Adipose tissue (tissue), 3 donors: ENCODE results near the gene DES. TPM values are rescaled to one million over a fixed set of nuclear protein-coding genes. Genes with fewer than 3 reads are reported as not detected.

Experiments
- H3K27ac ChIP-seq: one replicate; pipeline ENCODE4 v1.5.1; 2013; ENCODE audit warnings: low read depth, low read length
- WGBS, 3 donors: extraction: QIAGEN DNeasy Blood & Tissue Kit; methylation state at CpG; one replicate each; pipeline ENCODE4 v1.1.7; 2013; 5-methylcytosine and 5-hydroxymethylcytosine counted together
- polyA plus RNA-seq, 3 donors: library from polyadenylated mRNA; stranded (reverse); fragments of 200-250 nt; gene quantifications; one replicate each; pipeline ENCODE4 v1.2.3, GENCODE V29; 2013
- donor health status: healthy with polysubstance abuse.
- donor health status: Bipolar disorder and iron deficiency.
- donor health status: healthy.

DES gene
- polyA plus RNA-seq, 3 donors, result 18.9 to 35.8 (median 25.4) TPM

DNA sequence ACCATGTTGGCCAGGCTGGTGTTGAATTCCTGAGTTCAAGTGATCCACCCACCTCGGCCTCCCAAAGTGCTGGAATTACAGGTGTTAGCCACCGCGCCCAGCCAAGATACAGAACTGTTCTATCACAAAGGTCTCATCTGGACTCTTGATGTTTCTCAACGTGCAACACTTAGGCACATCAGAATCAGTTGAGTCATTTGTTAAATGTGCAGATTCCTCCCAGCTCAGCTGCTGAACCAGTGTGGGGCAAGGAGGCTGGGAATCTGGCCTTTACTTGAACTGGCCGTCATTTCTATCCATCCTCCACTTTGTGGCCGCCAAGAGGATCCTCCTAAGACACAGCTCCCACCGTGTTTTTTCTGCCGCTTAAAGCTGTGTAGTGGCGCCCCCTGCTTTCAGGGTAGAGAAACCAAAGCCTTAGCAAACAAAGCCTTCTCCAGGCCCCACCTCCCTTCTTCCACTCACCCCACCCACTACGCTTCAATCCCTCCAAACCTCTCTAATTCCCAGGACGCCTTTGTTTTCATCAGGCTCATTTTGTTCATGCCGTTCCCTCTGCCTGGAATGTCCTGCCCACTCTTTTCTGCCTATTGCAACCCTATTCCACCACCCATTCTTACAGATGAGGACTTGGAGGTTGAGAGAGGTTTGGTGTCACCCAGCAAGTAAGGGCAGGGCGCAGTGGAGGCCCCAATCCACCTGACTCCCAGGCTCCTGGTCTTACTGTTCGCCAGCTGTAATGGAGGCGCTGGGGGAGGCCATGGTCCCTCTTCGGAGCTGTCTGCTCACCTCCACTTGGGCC lies 15.7 kb downstream of the DES start:
- WGBS, 3 donors, result 74 to 78% (median 77%) methylated on average over 16 of the region's 16 CpGs
- no peak overlapping the region for H3K27ac ChIP-seq

DNA sequence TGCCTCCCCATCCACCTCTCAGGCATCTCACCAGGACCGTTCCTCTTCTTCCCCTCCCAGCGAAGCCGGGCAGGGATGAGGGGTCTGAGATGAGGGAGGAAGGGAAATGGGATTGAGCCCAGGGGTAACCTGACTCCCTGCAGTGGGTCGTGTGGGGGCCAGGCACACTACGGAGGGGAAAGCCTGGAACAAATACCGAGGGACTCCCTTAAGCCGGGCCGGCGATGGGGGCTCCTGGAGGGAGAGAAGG lies 16.2 kb downstream of the DES start:
- no peak overlapping the region for H3K27ac ChIP-seq
- WGBS, 3 donors, result 45 to 55% (median 53%) methylated on average over 3 to 9 of the region's 9 CpGs

DNA sequence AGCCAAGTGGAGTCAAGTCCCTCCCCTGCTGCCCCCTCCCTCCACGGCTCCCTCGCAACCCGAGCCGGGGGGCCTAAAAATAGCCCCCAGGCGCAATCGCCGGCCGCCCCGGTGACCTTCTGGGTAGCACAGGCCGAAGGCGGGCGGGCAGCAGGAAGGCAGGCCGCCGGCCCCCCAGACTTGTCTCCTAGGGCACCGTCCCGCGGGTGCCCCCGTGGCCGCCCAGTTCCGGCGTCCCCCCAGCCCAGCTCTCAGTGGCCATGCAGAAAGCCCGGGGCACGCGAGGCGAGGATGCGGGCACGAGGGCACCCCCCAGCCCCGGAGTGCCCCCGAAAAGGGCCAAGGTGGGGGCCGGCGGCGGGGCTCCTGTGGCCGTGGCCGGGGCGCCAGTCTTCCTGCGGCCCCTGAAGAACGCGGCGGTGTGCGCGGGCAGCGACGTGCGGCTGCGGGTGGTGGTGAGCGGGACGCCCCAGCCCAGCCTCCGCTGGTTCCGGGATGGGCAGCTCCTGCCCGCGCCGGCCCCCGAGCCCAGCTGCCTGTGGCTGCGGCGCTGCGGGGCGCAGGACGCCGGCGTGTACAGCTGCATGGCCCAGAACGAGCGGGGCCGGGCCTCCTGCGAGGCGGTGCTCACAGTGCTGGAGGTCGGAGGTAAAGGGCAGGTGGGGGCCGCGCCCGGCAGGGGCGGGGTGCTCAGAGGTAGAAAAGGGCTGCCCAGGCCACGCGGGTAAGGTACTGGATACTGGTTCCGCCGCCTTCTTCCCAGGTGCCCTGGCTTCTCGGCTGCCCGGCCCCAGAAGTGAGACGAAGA lies 16.7 kb downstream of the DES start, which contains the start of gene SPEG:
Gene SPEG, plus strand, starts transcription at position 126 of the 808 bp plus-strand sequence. Its CDS starts 135 bp downstream, at position 261.
- 10 to 13% (median 11%) methylated on average over 49 to 77 of the region's 77 CpGs for WGBS, 3 donors
- no peak within 1 kb of the TSS for H3K27ac ChIP-seq

DNA sequence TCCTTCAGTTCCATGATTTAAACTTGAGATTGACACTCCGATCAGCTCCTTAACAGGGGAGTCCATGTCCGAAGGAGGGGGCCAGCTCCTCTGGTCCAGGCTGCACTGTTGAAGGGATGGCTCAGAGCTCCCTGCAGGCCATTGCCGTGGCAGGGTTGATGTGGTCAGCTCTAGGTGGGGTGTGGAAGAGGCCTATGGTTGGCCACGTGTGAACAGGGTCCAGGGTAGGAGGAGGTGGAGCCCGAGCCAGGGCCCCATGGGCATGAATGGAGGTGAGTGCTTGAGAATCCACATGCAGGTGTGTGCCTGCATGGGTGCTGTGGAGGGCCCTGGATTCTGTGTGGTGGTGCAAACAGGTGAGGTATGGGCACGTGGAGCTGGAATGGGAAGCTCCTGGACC lies 17.5 kb downstream of the DES start:
- WGBS, 3 donors, result 86 to 90% (median 87%) methylated on average over 6 of the region's 6 CpGs
- H3K27ac ChIP-seq, result no peak overlapping the region

DNA sequence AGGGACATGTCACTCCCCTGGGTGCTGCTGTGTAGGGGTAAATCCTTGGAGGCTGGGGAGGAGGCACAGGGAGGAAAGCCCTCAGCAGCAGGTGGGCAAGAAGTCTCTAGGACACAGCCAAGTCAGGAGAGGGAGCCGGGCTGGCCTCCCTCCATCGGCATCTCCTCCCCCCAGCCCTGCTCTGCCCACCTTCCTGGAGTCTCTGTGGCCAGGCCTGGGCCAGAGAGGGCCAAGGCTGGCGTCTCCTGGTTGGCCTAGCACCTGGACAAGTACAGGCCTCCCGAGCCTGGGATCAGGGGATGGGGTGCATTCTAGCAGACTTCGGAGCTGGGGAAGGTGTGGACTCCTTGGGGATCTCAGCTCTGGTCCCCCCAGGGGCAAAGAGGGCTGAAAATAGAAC lies 18.3 kb downstream of the DES start:
- WGBS, 3 donors, result 86 to 89% (median 88%) methylated on average over 5 of the region's 5 CpGs
- no peak overlapping the region for H3K27ac ChIP-seq

DNA sequence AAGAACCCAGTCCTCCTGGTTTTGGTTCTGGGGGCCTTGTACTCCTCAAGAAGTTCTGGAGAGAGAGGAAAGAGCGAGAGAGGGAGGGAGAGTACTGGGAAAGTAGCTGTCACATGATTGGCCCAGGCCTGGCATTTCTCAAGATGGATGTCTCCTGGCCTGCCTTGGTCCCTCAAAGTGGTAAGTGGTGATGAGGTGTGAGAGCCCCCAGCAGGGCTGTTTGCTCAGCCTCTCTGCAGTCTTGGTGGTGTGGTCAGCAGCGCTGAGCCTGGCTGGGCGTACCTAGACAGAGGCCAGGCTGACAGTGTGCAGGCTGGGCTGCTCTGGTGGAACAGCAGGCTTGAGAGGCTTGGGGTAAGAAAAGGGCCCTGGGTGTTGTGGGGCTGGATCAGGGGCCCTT lies 19.0 kb downstream of the DES start:
- 83 to 89% (median 84%) methylated on average over 3 of the region's 3 CpGs for WGBS, 3 donors
- H3K27ac ChIP-seq, result no peak overlapping the region

DNA sequence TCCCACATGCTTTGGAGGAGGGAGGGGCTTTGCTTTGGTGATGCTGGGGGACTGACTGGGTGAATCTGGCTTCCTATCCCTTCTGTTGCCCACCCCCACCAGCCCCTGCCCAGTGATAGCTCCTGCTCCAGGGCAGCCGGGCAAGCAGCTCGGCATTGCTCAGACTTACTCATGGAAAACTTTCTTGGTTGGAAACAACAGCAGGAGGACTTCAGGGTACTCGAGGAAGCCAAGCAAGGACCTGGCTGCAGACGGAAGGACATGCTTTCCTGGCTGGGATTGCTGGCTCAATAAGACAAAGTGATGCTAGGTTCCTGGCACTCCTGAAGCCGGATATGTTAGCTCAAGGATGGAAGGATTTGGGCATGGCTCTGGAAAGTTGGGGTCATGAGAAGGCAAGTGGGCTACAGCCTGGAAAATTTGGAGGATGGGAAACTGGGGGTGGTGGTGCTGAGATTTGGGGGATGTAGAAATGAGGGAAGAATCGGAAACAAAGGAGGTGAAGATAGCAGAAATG lies 19.6 kb downstream of the DES start:
- 66 to 84% (median 72%) methylated on average over 6 of the region's 6 CpGs for WGBS, 3 donors
- no peak overlapping the region for H3K27ac ChIP-seq

DNA sequence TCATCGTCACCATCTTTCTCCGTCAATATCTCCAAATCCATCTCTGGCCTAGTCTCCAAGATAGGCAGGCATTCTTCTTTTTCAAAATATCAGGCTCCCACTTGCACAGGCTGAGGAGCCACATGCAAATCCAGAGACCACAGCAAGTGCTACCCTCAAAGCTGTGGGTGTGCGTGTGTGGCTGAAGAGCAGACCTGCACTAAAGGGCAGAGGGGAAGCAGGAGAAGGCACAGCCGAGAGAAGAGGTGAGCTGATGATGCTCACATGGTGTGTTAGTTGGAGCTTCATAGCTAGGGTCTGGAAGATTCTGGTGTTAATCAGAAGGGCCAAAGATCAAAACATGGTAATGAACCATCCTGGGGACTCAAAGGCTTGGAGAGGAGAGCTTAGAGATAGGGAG lies 20.3 kb downstream of the DES start:
- H3K27ac ChIP-seq, result no peak overlapping the region
- 81 to 91% (median 86%) methylated on average over 4 of the region's 4 CpGs for WGBS, 3 donors

DNA sequence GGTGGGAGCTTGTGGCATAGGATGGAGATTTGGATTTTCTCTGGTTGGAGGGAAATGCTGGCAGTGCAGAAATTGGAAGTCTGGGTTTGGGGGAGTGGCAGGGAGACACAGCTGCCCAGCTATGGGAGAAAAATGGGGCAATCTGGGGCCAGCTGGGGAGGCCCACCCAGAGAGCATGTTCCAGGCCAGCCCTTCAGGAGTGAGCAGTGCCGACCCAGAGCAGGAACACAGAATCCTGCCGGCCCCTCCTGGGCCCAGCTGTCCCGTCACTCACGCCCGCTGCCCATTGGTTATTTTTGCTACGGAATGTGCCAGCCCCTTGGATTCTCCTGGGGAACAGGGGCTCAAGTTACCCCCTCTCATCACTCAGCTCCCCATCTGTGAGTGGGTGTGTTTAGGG lies 21.3 kb downstream of the DES start:
- no peak overlapping the region for H3K27ac ChIP-seq
- WGBS, 3 donors, result 73 to 80% (median 79%) methylated on average over 6 of the region's 6 CpGs

DNA sequence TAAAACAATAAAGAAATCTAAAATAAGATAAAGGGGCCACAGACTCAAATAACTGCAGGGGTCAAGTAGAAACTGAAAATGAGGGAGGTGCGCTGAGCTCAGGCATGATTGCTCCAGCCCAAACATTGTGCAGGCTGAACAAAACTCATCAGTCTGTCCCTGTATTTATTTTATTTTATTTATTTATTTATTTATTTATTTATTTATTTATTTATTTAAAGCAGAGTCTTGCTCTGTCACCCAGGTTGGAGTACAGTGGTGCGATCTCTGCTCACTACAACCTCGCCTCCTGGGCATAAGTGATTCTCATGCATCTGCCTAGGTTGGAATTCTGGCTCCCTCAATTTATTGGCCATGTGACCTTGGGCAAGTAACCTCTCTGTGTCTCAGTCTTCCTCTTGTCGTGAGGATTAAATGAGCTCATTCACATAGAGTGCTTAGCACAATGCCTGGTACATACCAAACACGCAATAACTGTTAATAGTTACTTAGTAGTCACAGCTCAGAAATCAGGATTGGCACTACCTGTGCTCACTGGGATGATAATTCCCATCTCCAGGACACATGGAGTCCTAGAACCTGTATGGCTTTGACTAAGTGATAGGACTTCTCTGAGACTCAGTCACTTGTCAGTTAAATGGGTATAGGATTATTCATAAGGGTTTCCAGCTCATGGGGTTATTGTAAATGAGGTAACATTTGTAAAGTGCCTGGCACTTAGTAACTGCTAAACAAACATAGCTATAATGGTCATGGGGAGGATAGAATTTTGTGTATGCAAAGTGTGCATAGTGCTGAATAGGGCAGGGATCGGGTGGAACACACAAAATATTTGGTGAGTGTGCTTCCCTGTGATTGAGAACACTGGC lies 22.4 kb downstream of the DES start:
- WGBS, 3 donors, result 71 to 89% (median 87%) methylated on average over 6 of the region's 6 CpGs
- no peak overlapping the region for H3K27ac ChIP-seq

DNA sequence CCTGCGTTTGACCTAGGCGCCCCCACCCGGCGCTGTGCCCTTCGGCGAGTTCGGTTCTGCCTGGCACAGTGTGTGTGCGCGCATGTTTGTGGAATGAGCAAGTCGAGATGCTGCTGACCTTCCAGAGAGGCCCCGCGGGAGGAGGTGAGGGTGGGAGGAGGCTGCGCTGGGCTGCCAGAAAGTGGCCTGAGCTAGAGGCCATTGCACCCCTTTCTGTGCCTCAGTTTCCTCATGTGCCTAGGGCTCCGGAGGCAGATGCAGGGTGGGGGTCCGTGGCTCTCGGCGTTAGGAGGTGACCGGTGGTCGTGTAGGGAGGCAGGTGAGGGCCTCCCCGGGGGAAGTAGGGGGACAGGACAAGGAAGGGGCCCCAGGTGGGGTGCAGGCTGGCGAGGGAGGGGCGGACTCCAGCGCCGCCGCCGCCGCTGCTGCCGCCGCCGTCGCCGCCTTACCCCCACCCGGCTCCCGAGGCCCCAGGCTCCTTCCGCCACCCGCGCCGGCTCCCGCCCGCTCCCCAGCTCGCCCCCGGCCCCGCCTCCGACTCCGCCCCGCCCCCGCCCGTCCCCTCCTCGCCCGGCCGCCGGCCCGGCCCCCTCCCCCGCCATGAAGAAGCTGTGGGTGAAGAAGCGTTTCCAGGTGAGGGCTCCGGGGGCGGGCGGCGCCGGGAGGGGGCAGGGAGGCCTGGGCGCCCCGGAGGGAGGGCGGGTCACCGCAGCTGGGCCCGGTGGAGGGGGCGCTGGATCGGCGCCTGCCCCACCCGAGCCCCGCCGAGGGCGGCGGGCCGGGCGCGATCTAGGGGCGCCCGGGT lies 23.5 kb downstream of the DES start:
- no peak overlapping the region for H3K27ac ChIP-seq
- whole genome bisulfite sequencing, 3 donors, result 2 to 3% (median 3%) methylated on average over 40 to 70 of the region's 78 CpGs

DNA sequence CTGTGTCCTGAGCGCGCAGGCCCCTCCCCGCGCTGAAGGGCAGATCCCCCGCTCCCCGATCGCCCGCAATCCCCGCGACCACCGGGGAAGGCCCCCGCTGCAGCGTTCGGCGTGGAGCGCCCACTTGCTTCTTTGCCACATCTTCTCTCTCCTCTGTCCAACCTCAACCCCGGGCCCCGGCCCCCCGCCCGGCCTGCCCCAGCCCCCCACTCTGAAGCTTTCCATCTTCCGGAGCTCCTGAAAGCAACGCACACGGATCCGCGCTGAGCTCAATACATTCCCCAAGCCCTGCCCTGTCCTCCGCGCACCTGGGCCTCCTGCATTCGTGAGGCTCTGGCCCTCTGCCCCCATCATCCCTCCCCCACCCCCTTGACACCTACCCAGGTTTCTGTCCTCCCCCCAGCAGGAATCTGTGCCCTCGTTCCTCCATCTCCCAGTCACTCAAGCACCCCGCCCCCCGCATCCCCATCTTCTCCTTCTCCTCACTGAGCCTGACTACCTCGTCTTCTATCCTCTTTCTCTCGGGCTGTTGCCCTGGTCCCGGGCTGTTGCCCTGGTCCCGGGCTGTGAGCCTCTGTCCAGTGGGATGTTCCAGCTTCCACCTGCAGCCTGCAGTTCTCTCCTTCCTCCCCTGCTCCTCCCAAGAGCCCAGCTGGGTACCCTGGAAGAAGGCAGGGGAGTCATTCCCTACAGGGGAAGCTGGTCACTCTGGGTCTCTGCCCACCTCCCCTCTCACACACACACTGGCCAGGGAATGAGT lies 24.3 kb downstream of the DES start:
- WGBS, 3 donors, result 7 to 13% (median 10%) methylated on average over 20 to 35 of the region's 35 CpGs
- no peak overlapping the region for H3K27ac ChIP-seq

DNA sequence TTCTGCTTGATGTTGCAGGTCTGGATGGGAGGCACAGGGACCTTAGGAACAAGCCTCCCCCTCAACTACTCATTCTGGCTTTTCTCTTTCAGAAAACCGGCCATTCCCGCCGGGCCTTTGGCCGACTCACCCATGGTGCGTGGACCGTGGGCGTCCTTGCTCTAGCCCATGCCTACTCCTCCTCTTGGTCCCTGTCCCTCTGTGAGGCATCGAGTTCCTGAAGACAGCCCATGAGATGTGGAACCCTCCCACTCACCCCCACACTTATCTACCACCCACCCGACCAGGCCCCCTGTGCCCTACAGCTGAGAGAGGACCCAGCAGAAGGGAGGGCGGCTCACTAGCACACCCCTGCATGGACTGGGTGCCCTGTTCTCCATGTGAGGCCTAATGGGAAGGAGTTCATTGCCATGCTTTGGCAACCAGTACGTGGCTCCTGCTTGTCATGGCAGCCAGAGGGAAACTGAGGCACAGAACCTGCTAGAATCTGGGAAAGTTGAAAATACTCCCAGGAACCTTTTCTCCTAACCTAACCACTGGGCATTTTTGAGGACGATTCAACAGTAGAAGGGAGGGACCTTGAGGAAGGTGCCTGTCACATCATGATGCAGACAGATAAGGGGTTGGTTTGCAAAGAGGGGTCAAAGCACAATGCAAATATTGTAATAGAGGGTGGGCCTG lies 25.0 kb downstream of the DES start:
- no peak overlapping the region for H3K27ac ChIP-seq
- WGBS, 3 donors, result 84 to 89% (median 85%) methylated on average over 12 of the region's 12 CpGs

DNA sequence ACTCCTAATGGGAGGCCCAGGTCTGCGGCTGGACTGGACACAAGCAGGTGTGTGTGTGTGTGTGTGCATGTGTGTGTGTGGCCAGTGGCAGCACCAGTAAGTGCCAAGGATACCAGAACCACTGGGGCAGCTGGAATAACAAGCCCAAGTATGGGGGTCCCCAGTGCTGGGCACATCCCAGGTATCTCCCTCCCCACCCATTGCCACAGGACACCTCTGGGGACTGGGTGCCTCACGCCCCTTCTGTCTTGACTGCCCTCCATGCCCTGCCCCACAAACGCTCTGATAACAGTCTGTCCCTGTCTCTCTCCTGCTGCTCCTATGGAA lies 25.5 kb downstream of the DES start:
- H3K27ac ChIP-seq, result no peak overlapping the region
- 69 to 90% (median 82%) methylated on average over 3 of the region's 3 CpGs for WGBS, 3 donors

DNA sequence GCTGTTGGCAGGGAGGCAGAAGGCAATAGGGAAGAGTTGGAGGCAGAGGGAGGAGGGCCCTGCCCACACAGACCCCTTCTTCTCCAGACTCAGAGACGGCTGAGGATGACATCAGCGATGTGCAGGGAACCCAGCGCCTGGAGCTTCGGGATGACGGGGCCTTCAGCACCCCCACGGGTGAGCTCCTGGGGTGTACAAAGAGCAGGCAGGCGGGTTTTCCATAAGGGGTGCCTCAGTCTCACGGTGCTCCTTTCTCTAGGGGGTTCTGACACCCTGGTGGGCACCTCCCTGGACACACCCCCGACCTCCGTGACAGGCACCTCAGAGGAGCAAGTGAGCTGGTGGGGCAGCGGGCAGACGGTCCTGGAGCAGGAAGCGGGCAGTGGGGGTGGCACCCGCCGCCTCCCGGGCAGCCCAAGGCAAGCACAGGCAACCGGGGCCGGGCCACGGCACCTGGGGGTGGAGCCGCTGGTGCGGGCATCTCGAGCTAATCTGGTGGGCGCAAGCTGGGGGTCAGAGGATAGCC lies 26.5 kb downstream of the DES start:
- WGBS, 3 donors, result 75 to 85% (median 83%) methylated on average over 19 to 23 of the region's 23 CpGs
- H3K27ac ChIP-seq, result no peak overlapping the region

DNA sequence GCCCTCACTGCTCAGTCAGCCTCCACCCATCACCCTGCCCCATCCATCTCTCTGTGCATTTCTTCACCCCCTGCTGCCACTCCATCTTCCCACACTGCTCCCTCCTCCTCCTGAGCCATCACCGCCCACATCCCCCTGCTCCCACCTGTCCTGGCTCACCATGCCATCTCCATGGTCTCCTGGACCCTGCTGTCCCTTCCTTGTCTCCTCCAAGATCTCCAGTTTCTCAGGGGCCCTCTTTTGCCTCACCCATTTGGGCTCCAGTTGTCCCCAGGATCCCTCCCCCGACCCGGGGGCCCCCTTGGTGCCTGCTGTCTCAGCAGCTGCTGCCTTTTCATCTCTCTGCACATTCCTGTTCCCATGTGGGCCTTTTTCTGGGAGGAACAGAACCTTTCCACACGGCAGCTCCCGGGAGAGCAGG lies 27.1 kb downstream of the DES start:
- 65 to 74% (median 68%) methylated on average over 5 of the region's 5 CpGs for WGBS, 3 donors
- H3K27ac ChIP-seq, result no peak overlapping the region

DNA sequence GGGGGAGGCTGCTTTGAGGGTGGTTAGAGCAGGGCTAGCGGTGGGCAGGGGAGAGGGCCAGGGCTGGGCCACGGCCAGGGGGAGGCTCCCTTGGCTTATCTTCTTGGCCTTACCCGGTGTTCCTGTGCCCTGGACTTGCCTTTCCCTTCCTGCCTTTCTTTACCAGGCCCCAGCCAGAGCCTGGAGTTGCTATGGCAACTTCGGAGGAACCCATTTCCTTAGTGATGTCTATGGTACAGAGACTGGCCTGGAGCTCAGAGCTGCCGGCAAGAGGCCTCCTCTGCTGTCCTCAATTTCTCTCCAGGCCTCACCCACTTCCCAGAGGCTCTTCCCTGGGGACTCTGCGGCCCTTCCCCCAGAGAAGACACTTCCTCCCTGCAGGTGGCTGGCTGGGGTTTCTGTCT lies 27.9 kb downstream of the DES start:
- H3K27ac ChIP-seq, result no peak overlapping the region
- 30 to 55% (median 42%) methylated on average over 6 of the region's 6 CpGs for WGBS, 3 donors
